GM18526 (cell line): ENCODE measurements around the gene CORO2B.

Experiments used
- POLR2A ChIP-seq: IDR thresholded peaks from 3 replicates; pipeline ENCODE4 v1.6.1; 2011; ENCODE audit not compliant: insufficient read length; ENCODE audit errors: extremely low read depth

Gene CORO2B

GRCh38 chr15:68589783-68590710 lies 11.3 kb downstream of the CORO2B start:
- no peak for TF ChIP-seq POLR2A

- TF ChIP-seq POLR2A, result no peak
These were observed 12.1 kb downstream of the CORO2B start for GRCh38 chr15:68590721-68591389.

- no peak for TF ChIP-seq POLR2A
These were observed 13.3 kb downstream of the CORO2B start for GRCh38 chr15:68592054-68592453.

GRCh38 chr15:68592544-68592943 lies 13.8 kb downstream of the CORO2B start:
- no peak for TF ChIP-seq POLR2A

- TF ChIP-seq POLR2A, result no peak
These were observed 14.5 kb downstream of the CORO2B start for GRCh38 chr15:68593341-68593740.

GRCh38 chr15:68593828-68594532 lies 15.2 kb downstream of the CORO2B start:
- TF ChIP-seq POLR2A, result no peak

- no peak for TF ChIP-seq POLR2A
These were observed 15.9 kb downstream of the CORO2B start for GRCh38 chr15:68594533-68595259.

- no peak for TF ChIP-seq POLR2A
These were observed 16.4 kb downstream of the CORO2B start for GRCh38 chr15:68595260-68595564.

GRCh38 chr15:68595761-68596160 lies 17.0 kb downstream of the CORO2B start:
- TF ChIP-seq POLR2A, result no peak

- no peak for TF ChIP-seq POLR2A
These were observed 17.9 kb downstream of the CORO2B start for GRCh38 chr15:68596691-68597090.

GRCh38 chr15:68597581-68597980 lies 18.8 kb downstream of the CORO2B start:
- TF ChIP-seq POLR2A, result no peak

GRCh38 chr15:68598171-68599152 lies 19.7 kb downstream of the CORO2B start:
- no peak for TF ChIP-seq POLR2A

- TF ChIP-seq POLR2A, result no peak
These were observed 20.4 kb downstream of the CORO2B start for GRCh38 chr15:68599153-68599545.

- TF ChIP-seq POLR2A, result no peak
These were observed 20.8 kb downstream of the CORO2B start for GRCh38 chr15:68599560-68600071.
